GM10266 (cell line): ENCODE data around the gene TEX38.

Experiments used
- DNase-seq: peaks from one replicate; pipeline ENCODE4 v3.0.0; 2012; ENCODE audit errors: extremely low spot score
- CTCF ChIP-seq: IDR thresholded peaks from 2 replicates; pipeline ENCODE4 v1.5.1; 2012; ENCODE audit warnings: mild to moderate bottlenecking, low read depth; ENCODE audit not compliant: control insufficient read depth, insufficient read depth; ENCODE audit errors: missing control alignments

Gene TEX38

GRCh38 chr1:46670134-46670533 lies 1.5 kb upstream of the TEX38 start:
- TF ChIP-seq CTCF, result no peak
- DNase-seq, result no peak

GRCh38 chr1:46672696-46673095 lies 1.0 kb downstream of the TEX38 start:
- TF ChIP-seq CTCF, result no peak

GRCh38 chr1:46673749-46674182 lies 2.1 kb downstream of the TEX38 start:
- no peak for TF ChIP-seq CTCF
- DNase-seq, result no peak

More at GRCh38 chr1:46672696-46673095, 1.0 kb downstream of the TEX38 start:
- no peak for DNase-seq

- peak; percentile 42 for DNase-seq
- TF ChIP-seq CTCF, result no peak
Measured at GRCh38 chr1:46675549-46676314, 4.1 kb downstream of the TEX38 start.

GRCh38 chr1:46676531-46676930 lies 4.9 kb downstream of the TEX38 start:
- no peak for TF ChIP-seq CTCF
- no peak for DNase-seq

- no peak for DNase-seq
Measured at GRCh38 chr1:46677339-46677738, 5.7 kb downstream of the TEX38 start.

More at GRCh38 chr1:46677339-46677738, 5.7 kb downstream of the TEX38 start:
- no peak for TF ChIP-seq CTCF
